Keratinocyte (primary cell): ENCODE data around the gene AEBP1. TPM values are rescaled to one million over a fixed set of nuclear protein-coding genes. Genes with fewer than 3 reads are reported as not detected.

Experiments
- DNase-seq: peaks from one replicate; pipeline ENCODE4 v3.0.0-alpha.2; 2011; ENCODE audit warnings: low read depth, missing footprints, low spot score
- FAIRE-seq: peaks from 2 replicates; lab custom pipeline; 2011; peaks lifted over from hg19 to GRCh38; lab: Jason Lieb, UNC
- H2AFZ ChIP-seq: 2 replicates; pipeline ENCODE4 v1.6.0; 2012; ENCODE audit warnings: low read length, control low read depth, inconsistent platforms; ENCODE audit not compliant: control insufficient read depth
- H3K27ac ChIP-seq: 2 replicates; pipeline ENCODE4 v1.5.1; 2011; ENCODE audit warnings: low read length; ENCODE audit not compliant: control insufficient read depth, insufficient read depth
- H3K27me3 ChIP-seq: 3 replicates; pipeline ENCODE4 v1.6.0; 2011; ENCODE audit warnings: low read length; ENCODE audit not compliant: control insufficient read depth, insufficient read depth; ENCODE audit errors: extremely low read depth
- H3K36me3 ChIP-seq, 2 experiments: 2 replicates in 1 of 2; 3 replicates in 1 of 2; pipeline ENCODE4 v1.5.1; 2011; ENCODE audit warnings: low read length in 2 of 2, mild to moderate bottlenecking in 1 of 2; ENCODE audit not compliant: control insufficient read depth in 2 of 2, insufficient read depth in 2 of 2; ENCODE audit errors: extremely low read depth in 1 of 2
- H3K4me1 ChIP-seq: 3 replicates; pipeline ENCODE4 v1.5.1; 2011; ENCODE audit warnings: low read length; ENCODE audit not compliant: control insufficient read depth, insufficient read depth; ENCODE audit errors: extremely low read depth
- H3K4me2 ChIP-seq: 3 replicates; pipeline ENCODE4 v1.6.0; 2011; ENCODE audit warnings: low read depth, low read length; ENCODE audit not compliant: control insufficient read depth, insufficient read depth; ENCODE audit errors: extremely low read depth
- H3K4me3 ChIP-seq, 3 experiments: fragments of 200-600 bp in 1 of 3; sonication (generic) in 1 of 3; 2 replicates in 2 of 3; 3 replicates in 1 of 3; pipeline ENCODE4 v1.5.1; 2011 to 2016; ENCODE audit warnings: low read length in 3 of 3, mild to moderate bottlenecking in 3 of 3, control low read depth in 2 of 3, inconsistent platforms in 1 of 3, low read depth in 1 of 3, mixed read lengths in 1 of 3, mixed run types in 1 of 3, moderate library complexity in 1 of 3; ENCODE audit not compliant: control insufficient read depth in 2 of 3, insufficient read depth in 2 of 3; ENCODE audit errors: extremely low read depth in 1 of 3
- H3K79me2 ChIP-seq: 2 replicates; pipeline ENCODE4 v1.6.0; 2012; ENCODE audit warnings: low read length; ENCODE audit not compliant: control insufficient read depth, insufficient read depth
- H3K9ac ChIP-seq: 3 replicates; pipeline ENCODE4 v1.6.0; 2011; ENCODE audit warnings: low read length; ENCODE audit not compliant: control insufficient read depth, insufficient read depth; ENCODE audit errors: extremely low read depth
- H3K9me1 ChIP-seq: 3 replicates; pipeline ENCODE4 v1.6.0; 2011; ENCODE audit warnings: low read length; ENCODE audit not compliant: control insufficient read depth, insufficient read depth; ENCODE audit errors: extremely low read depth
- H3K9me3 ChIP-seq: 2 replicates; pipeline ENCODE4 v1.5.1; 2012; ENCODE audit warnings: low read depth, low read length; ENCODE audit not compliant: control insufficient read depth
- H4K20me1 ChIP-seq: 3 replicates; pipeline ENCODE4 v1.6.0; 2011; ENCODE audit warnings: low read length; ENCODE audit not compliant: control insufficient read depth, insufficient read depth; ENCODE audit errors: extremely low read depth
- EZH2 ChIP-seq: IDR thresholded peaks from one replicate; pipeline ENCODE4 v1.6.1; 2012; ENCODE audit warnings: inconsistent platforms, mild to moderate bottlenecking, low read length, moderate library complexity
- dilution Hi-C: fragments of 300-500 bp; cut with MboI; formaldehyde crosslinking; loops from one replicate; pipeline ENCODE4 v1.7.0; 2020; ENCODE audit warnings: low sequenced_read_pairs; ENCODE audit not compliant: extremely low pct_ligation_motif_present
- polyA plus RNA-seq, 5 experiments: library from polyadenylated mRNA; depleted of rRNA in 3 of 5; stranded (reverse) in 3 of 5; stranded (forward) in 1 of 5; unstranded in 1 of 5; fragments of >200 nt; gene quantifications; 1 replicate in 1 of 5; 2 replicates in 3 of 5; 3 replicates in 1 of 5; pipeline versions ENCODE4 v1.2.1 to v1.2.3, GENCODE V29; 2011 to 2012; ENCODE audit warnings: missing spikeins in 2 of 5, low read depth in 1 of 5, low replicate concordance in 1 of 5
- TF ChIP-seq, protein P1 (sequence below), 3 experiments: IDR thresholded peaks in 1 of 3; conservative IDR thresholded peaks in 1 of 3; optimal IDR thresholded peaks in 1 of 3; 2 replicates in 2 of 3; 3 replicates in 1 of 3; pipeline versions ENCODE3 to v1.5.1; 2011; ENCODE audit warnings: low read length in 3 of 3, mild to moderate bottlenecking in 3 of 3, moderate library complexity in 2 of 3, control low read depth in 1 of 3, inconsistent platforms in 1 of 3; ENCODE audit not compliant: insufficient read depth in 2 of 3; ENCODE audit errors: extremely low read depth in 1 of 3

AEBP1 gene
- polyA plus RNA-seq, 1 donor (not counting 4 experiments of a cell fraction or from before 2014, with no cell fraction given) = 0.03 TPM

DNA sequence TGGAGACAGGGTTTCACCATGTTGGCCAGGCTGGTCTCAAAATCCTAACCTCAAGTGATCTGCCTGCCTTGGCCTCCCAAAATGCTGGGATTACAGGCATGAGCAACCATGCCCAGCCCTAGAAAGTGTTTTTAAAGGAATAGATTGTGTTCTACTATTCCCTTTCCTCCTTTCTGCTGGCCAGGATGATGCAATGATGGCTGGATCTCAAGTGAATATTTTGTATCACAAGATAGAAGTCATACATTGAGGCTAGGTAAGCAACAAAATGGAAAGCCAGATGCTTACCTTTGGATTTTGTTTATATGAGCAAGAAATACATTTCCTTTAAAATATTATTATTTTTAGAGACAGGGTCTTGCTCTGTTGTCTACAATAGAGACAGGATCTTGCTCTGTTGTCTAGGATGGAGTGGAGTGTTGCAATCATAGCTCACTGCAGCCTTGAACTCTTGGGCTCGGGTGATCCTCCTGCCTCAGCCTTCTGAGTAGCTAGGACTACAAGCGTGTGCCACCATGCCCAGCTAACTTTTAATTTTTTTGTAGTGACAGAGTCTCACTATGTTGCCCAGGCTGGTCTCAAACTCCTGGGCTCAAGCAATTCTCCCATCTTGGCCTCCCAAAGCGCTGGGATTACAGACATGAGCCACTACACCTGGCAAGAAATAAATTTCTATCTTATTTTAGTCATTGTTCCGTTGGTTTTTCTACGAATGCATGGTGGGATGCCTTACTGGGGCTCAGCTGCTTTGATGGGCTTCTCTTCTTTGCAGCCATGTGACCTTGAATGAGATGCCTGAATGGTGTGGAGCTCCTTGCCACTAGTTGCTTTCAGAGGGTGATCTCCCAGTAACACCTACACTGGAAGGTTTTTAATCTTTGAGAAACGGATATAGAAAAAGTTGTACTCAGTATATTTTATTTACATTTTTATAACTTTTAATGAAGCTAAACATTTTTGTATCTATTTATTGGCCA, 5.8 kb upstream of the AEBP1 start:
- TF ChIP-seq EZH2 = no peak
- TF ChIP-seq, protein P1, sequence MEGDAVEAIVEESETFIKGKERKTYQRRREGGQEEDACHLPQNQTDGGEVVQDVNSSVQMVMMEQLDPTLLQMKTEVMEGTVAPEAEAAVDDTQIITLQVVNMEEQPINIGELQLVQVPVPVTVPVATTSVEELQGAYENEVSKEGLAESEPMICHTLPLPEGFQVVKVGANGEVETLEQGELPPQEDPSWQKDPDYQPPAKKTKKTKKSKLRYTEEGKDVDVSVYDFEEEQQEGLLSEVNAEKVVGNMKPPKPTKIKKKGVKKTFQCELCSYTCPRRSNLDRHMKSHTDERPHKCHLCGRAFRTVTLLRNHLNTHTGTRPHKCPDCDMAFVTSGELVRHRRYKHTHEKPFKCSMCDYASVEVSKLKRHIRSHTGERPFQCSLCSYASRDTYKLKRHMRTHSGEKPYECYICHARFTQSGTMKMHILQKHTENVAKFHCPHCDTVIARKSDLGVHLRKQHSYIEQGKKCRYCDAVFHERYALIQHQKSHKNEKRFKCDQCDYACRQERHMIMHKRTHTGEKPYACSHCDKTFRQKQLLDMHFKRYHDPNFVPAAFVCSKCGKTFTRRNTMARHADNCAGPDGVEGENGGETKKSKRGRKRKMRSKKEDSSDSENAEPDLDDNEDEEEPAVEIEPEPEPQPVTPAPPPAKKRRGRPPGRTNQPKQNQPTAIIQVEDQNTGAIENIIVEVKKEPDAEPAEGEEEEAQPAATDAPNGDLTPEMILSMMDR (optimal IDR thresholded peaks at IDR 0.05 in 1 of 3, IDR thresholded peaks at IDR 0.05 in 1 of 3, conservative IDR thresholded peaks at IDR 0.05 in 1 of 3; ENCODE audit: extremely low read depth in 1 of 3, insufficient read depth in 2 of 3, low read length in 3 of 3) = no peak
- Histone ChIP-seq H3K27ac (no peak overlapping the region), H3K9me3 (no peaks in the 10 kb centered on the region), H3K36me3 (no peaks in the 10 kb centered on the region), H3K79me2 (no peaks in the 10 kb centered on the region), H3K4me2 (no peak overlapping the region), H4K20me1 (no peaks in the 10 kb centered on the region), H3K4me1 (peaks cover 14% of the 10 kb centered on the region), H3K4me3 (no peak overlapping the region), H3K27me3 (no peaks in the 10 kb centered on the region), H3K9me1 (no peaks in the 10 kb centered on the region), H3K9ac (no peak overlapping the region), H2AFZ (no peak overlapping the region)
- dilution Hi-C loops = no loop called here
- FAIRE-seq (no peak), DNase-seq (no peak)

DNA sequence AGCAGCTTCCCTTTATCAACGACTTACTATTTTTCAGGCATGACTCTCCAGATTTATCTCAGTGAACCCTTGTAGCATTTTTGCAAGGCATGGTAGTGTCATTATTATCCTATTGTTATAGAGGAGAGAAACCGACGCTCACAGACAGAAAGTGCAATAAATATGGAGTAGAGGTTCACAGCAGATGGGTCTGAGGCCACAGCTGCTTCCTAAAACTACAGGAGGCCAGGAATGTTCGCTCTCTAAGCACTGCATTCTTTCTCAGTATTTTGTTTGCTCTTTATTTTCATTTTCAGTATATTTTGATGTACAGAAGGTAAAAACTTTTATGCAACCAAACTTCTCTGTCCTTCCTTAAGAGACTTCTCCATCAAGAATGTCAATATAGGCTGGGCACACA, 4.5 kb upstream of the AEBP1 start:
- no peak overlapping the region for H2AFZ ChIP-seq
- H4K20me1 ChIP-seq = no peaks in the 10 kb centered on the region
- no peaks in the 10 kb centered on the region for H3K79me2 ChIP-seq
- no peaks in the 10 kb centered on the region for H3K9me3 ChIP-seq
- dilution Hi-C loops = no loop called here
- peaks cover 17% of the 10 kb centered on the region for H3K4me1 ChIP-seq
- peaks cover 5% of the 10 kb centered on the region for H3K27me3 ChIP-seq
- no peak overlapping the region for H3K27ac ChIP-seq
- no peak overlapping the region for H3K4me2 ChIP-seq
- DNase-seq = no peak
- no peak overlapping the region for H3K9ac ChIP-seq
- H3K4me3 ChIP-seq = no peak overlapping the region
- FAIRE-seq = no peak
- H3K36me3 ChIP-seq = no peaks in the 10 kb centered on the region
- no peaks in the 10 kb centered on the region for H3K9me1 ChIP-seq
- TF ChIP-seq, protein P1 (optimal IDR thresholded peaks at IDR 0.05 in 1 of 3, IDR thresholded peaks at IDR 0.05 in 1 of 3, conservative IDR thresholded peaks at IDR 0.05 in 1 of 3; ENCODE audit: extremely low read depth in 1 of 3, insufficient read depth in 2 of 3, low read length in 3 of 3) = no peak
